ENCODE results near the gene ARFGEF2. TPM values are rescaled to one million over a fixed set of nuclear protein-coding genes. Genes with fewer than 3 reads are reported as not detected.

Gene ARFGEF2
- polyA plus RNA-seq, 1 experiment = 15.5 TPM

DNA sequence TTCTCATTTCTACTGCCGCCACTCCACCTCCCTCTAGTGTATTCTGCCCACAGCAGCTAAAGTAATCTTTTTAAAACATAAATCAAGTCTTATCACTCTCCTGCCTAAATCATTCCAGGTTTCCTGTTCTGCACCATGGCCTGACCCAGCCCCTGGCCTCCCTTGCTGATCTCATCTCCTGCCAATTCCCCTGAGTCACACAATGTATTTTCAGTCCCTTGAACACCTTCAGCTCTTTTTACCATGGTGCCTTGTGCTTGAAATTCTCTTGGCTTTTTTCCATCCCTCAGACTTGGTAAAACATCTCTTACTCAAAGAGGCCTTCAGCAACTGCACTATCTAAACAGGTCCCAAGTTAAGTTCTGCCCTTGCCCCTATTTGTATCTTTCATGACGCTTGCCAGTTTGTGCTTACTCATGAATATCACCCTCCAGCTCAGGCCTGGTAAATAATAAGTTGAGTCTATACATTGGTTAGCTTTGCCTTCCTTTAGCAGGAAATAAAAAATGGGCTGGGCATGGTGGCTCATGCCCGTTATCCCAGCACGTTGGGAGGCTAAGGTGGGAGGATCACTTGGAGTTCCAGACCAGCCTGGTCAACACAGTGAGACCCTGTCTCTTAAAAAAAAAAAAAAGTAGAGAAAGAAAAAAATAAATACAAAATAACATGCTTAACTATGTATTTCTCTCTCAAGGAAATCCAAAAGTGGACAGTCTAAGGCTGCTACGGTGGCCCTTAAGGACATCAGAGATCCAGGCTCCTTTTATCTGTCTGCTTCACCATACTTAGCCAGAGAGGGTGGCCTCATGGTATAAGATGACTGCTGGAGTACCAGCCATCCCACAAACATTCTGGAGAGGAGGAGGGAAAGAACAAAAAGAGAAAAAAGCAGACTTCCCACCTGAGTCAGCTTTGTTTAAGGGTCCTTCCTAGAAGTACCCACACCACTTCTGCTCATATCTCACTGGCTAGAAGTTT, 62.2 kb downstream of the ARFGEF2 start:
- peak; percentile 28 for DNase-seq (ENCODE audit: low read depth)
- no peak overlapping the region for H3K4me3 ChIP-seq (ENCODE audit: low read depth, low read length)
- H3K27me3 ChIP-seq (ENCODE audit: control insufficient read depth, insufficient read depth, low read length) = no peaks in the 10 kb centered on the region
- ChIA-PET POLR2A (no interaction called here), CTCF (interaction anchor here (0.6 to 1.4 kb wide), 2 partner anchors 18 to 108 kb away, joined by 3 to 4 read pairs; no protein-coding TSS in a partner anchor)
- TF ChIP-seq, protein P1, sequence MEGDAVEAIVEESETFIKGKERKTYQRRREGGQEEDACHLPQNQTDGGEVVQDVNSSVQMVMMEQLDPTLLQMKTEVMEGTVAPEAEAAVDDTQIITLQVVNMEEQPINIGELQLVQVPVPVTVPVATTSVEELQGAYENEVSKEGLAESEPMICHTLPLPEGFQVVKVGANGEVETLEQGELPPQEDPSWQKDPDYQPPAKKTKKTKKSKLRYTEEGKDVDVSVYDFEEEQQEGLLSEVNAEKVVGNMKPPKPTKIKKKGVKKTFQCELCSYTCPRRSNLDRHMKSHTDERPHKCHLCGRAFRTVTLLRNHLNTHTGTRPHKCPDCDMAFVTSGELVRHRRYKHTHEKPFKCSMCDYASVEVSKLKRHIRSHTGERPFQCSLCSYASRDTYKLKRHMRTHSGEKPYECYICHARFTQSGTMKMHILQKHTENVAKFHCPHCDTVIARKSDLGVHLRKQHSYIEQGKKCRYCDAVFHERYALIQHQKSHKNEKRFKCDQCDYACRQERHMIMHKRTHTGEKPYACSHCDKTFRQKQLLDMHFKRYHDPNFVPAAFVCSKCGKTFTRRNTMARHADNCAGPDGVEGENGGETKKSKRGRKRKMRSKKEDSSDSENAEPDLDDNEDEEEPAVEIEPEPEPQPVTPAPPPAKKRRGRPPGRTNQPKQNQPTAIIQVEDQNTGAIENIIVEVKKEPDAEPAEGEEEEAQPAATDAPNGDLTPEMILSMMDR (IDR thresholded peaks at IDR 0.05; ENCODE audit: insufficient read depth, low read depth, low read length) = no peak
- peaks cover 12% of the 10 kb centered on the region for H3K36me3 ChIP-seq (ENCODE audit: control insufficient read depth, insufficient read depth, low read length)

GRCh38 chr20:48984575-48985219, 63.2 kb downstream of the ARFGEF2 start:
- TF ChIP-seq, protein P1 (IDR thresholded peaks at IDR 0.05; ENCODE audit: insufficient read depth, low read depth, low read length) = no peak
- H3K27me3 ChIP-seq (ENCODE audit: control insufficient read depth, insufficient read depth, low read length) = no peaks in the 10 kb centered on the region
- no peak overlapping the region for H3K4me3 ChIP-seq (ENCODE audit: low read depth, low read length)
- DNase-seq (ENCODE audit: low read depth) = no peak
- ChIA-PET POLR2A (no interaction called here), CTCF (interaction anchor here (1.4 kb wide), 1 partner anchor 19 kb away, joined by 4 read pairs; no protein-coding TSS in a partner anchor)
- H3K36me3 ChIP-seq (ENCODE audit: control insufficient read depth, insufficient read depth, low read length) = peaks cover 16% of the 10 kb centered on the region

DNA sequence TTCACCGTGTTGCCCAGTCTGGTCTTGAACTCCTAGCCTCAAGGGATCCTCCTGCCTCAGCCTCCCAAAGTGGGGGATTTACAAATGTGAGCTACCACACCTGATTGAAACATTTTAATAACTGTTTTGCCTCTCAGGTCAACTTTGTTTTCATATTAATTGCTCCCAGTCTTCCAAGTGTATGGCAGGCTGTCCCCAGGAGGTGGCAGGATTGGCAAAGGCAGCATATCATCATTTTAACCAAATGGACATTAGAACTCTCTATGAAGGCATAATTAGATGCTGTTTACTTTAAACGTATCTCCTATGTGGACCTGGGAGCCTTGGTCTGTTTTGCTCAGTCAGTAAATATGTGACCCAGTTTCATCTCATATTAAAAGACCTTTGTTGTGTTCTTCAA, 65.4 kb downstream of the ARFGEF2 start:
- H3K27me3 ChIP-seq (ENCODE audit: control insufficient read depth, insufficient read depth, low read length) = no peaks in the 10 kb centered on the region
- no peak overlapping the region for H3K4me3 ChIP-seq (ENCODE audit: low read depth, low read length)
- peaks cover 23% of the 10 kb centered on the region for H3K36me3 ChIP-seq (ENCODE audit: control insufficient read depth, insufficient read depth, low read length)
- POLR2A ChIA-PET = no interaction called here
- no peak for DNase-seq (ENCODE audit: low read depth)
- CTCF ChIA-PET = interaction anchor here (1.2 to 1.3 kb wide), 2 partner anchors 13 to 231 kb away, joined by 3 to 5 read pairs; no protein-coding TSS in a partner anchor
- TF ChIP-seq, protein P1 (IDR thresholded peaks at IDR 0.05; ENCODE audit: insufficient read depth, low read depth, low read length) = peak; percentile 37; the same call in 1 of the 2 replicates

GRCh38 chr20:48990467-48990866, 69.0 kb downstream of the ARFGEF2 start:
- CTCF ChIA-PET = no interaction called here
- Histone ChIP-seq H3K36me3 (ENCODE audit: control insufficient read depth, insufficient read depth, low read length) (peaks cover 26% of the 10 kb centered on the region), H3K4me3 (ENCODE audit: low read depth, low read length) (no peak overlapping the region), H3K27me3 (ENCODE audit: control insufficient read depth, insufficient read depth, low read length) (no peaks in the 10 kb centered on the region)
- DNase-seq (ENCODE audit: low read depth) = no peak
- POLR2A ChIA-PET = no interaction called here
- TF ChIP-seq, protein P1 (IDR thresholded peaks at IDR 0.05; ENCODE audit: insufficient read depth, low read depth, low read length) = no peak

- ChIA-PET POLR2A (no interaction called here), CTCF (no interaction called here)
- TF ChIP-seq, protein P1 (IDR thresholded peaks at IDR 0.05; ENCODE audit: insufficient read depth, low read depth, low read length) = no peak
- Histone ChIP-seq H3K27me3 (ENCODE audit: control insufficient read depth, insufficient read depth, low read length) (no peaks in the 10 kb centered on the region), H3K4me3 (ENCODE audit: low read depth, low read length) (no peak overlapping the region), H3K36me3 (ENCODE audit: control insufficient read depth, insufficient read depth, low read length) (peaks cover 29% of the 10 kb centered on the region)
- no peak for DNase-seq (ENCODE audit: low read depth)
Measured at GRCh38 chr20:48995589-48995988, 74.1 kb downstream of the ARFGEF2 start.
